ENCODE results near the gene SF3B2.
"Not testable (repeated sequence)": the region's sequence is repeated elsewhere in the genome, so short reads cannot be mapped to it uniquely, and the experiment has no call there.

The SF3B2 gene, protein sequence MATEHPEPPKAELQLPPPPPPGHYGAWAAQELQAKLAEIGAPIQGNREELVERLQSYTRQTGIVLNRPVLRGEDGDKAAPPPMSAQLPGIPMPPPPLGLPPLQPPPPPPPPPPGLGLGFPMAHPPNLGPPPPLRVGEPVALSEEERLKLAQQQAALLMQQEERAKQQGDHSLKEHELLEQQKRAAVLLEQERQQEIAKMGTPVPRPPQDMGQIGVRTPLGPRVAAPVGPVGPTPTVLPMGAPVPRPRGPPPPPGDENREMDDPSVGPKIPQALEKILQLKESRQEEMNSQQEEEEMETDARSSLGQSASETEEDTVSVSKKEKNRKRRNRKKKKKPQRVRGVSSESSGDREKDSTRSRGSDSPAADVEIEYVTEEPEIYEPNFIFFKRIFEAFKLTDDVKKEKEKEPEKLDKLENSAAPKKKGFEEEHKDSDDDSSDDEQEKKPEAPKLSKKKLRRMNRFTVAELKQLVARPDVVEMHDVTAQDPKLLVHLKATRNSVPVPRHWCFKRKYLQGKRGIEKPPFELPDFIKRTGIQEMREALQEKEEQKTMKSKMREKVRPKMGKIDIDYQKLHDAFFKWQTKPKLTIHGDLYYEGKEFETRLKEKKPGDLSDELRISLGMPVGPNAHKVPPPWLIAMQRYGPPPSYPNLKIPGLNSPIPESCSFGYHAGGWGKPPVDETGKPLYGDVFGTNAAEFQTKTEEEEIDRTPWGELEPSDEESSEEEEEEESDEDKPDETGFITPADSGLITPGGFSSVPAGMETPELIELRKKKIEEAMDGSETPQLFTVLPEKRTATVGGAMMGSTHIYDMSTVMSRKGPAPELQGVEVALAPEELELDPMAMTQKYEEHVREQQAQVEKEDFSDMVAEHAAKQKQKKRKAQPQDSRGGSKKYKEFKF

DNA sequence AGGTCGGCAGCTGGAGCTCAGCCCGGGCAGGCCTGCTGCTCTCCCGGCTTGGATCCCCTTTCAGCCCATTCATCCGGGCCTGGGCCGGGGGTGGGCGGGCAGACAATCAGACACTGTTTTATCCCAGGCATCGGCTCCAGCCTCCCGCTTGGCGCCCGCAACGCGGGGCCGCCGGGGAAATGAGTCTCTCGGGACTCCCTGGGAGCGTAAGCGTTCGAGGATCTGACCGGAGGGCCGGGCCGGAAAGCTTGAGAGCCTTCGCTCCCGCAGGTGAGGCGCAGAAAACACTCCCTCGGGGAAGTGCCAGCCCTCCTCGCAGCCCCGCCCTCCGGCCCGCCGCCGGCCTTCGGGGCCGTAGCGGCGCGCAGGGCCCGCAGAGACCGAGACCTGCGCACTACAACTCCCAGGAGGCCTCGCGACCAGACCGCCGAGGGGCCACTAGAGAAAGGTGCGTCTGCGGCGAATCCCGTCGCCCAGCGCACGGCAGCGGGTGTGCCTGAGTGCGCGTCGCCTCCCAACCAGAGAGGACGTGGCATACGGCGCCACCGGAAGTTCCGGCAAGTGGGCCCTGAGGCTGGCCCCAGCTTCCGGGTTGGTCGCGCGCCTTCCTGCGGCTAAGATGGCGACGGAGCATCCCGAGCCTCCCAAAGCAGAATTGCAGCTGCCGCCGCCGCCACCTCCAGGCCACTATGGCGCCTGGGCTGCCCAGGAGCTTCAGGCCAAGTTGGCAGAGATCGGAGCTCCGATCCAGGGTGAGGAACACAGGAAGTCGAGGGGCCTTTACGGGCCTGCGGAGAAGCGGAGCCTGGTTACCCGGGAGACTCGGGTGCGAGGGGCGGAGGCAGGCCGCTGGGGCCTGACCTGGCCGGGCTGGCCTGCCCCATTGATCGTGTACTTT lies at the start of gene SF3B2:
TSS of gene SF3B2 (plus strand) at position 599 of the 898 bp plus-strand sequence. CDS start at position 620, 21 bp downstream.
- DNase-seq (ENCODE audit: low spot score) = peak; percentile 98

DNA sequence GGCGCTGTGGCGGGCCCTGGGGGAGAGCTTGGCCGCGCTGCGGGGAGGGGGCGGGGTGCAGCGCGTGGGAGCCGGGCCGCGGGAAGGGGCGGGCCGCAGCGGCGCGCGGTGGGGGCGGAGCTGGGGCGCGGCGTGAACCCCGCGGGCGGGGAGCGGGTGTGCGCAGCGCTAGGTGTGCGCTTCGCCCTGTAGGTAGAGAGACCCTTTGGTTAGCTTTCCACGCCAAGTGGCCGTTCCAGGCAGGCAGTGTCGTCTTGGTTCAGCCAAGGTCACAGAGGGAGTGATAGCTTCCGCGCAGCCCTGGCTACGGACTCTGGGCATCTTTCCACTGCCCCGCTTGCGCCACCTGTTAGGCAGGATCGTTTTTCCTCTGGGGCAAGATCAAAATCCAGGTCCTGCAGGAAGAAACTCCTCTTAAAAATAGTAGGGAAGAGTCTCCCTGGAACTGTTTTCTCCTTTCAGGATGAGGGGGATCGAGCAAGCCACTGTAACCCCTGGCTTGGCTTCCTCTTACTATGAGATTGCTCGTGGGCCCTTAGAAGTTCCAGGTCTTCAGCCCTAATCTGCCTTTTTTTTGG lies 49.4 kb upstream of the SF3B2 start:
- DNase-seq (ENCODE audit: low spot score) = no peak

DNA sequence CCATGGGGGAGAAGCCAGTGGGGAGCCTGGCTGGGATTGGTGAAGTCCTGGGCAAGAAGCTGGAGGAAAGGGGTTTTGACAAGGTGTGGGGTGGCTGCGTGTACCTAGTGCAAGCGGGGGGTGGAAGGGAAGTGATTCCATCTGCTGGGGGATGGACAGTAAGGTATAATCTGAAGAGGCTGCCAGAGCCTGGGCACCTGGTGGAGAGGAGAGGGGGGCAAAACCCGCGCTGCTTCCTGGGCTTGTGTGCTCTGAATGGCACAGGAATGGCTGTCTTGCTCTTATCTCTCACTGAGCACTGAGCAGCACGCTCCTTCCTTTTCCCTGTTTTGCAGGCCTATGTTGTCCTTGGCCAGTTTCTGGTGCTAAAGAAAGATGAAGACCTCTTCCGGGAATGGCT lies 48.9 kb upstream of the SF3B2 start:
- no peak for DNase-seq (ENCODE audit: low spot score)

DNA sequence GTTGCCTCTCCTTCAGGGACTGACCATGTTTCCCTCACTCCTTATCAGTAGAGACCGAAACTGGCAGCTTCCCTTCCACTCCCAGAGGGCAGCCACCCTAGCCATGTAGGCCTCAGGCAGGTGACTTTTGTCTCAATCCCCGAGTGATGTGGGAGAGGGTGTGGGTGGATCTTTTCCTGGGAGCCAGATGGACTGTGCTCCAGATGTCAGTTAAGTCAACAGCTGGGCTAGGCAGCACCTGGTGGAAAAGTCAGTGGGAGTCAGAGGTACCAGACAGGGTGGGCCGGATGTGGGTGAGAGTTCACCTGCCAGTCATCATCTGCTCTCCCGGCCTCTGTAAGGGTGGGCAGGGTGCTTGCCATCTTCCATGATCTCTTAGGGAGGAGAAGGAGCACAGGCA lies 48.0 kb upstream of the SF3B2 start:
- DNase-seq (ENCODE audit: low spot score) = no peak

DNA sequence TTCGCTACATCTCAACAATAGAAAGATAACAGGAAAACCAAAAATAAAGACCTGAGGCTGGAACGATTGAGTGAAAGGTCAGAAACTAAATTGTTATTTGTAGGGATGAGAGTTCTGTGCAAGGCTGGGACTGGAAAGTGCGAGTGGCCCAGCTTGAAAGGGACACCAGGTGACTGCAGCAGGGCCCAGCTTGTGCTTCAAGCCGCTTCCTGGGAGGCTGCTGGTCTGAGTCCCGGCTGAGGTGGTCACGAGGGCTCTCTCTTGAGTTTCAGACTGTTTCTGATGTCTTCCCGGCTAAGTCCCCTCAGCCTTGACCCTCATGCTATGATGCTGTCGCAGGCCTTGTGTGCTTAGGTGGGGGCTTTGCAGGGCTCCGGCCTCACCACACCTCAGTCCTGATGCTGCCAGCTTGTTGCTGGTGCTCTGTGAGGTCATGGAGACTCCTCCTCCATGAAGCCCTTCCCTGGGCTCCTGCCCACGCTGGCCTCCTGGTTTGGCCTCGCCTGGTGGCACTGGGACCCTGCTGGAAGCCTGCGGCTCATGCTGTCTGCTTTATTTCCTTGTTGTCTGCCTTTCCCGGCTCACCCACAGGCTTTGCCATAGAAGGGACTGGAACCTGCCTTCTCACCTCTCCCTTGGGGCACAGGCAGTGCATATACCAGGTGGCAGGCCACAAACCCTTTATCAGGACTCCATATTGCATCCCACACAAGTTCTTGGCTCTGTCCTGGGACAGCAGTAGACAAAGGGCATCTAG lies 45.9 kb upstream of the SF3B2 start:
- no peak for DNase-seq (ENCODE audit: low spot score)

DNA sequence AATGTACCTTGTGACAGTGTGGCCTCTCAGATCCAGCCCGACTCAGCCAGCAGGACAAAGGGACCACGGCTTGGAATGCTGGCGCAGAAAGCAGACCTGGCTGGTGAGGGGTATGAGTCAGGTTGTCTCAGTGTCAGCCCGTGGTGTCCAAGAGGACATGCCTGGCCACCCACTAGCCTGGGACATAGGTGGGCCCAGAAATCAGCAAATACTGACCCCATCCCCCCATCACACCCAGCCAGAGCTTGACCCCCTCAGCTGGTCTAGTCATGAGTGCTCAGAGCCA lies 45.3 kb upstream of the SF3B2 start:
- DNase-seq (ENCODE audit: low spot score) = no peak

DNA sequence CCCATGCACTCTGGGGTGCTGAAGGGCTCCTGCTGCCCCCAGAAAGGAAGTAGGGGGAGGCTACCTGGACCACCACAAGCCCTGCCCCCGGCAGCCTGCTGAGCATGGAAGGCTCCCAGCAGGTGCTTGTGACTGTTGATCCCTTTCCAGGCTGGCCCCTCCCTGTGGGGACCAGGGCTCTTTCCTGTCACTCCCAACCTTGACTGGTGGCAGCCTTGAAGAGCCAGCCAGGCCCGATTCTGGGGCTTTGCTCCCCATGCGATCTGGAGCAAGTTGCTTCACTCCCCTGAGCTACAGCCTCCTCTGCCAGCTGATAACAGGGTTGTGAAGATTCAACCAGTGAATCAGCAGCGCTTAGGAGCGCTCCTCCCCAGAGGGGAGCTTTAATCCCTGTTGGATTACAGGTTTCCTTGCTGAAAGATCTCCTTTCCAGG lies 44.9 kb upstream of the SF3B2 start:
- no peak for DNase-seq (ENCODE audit: low spot score)

DNA sequence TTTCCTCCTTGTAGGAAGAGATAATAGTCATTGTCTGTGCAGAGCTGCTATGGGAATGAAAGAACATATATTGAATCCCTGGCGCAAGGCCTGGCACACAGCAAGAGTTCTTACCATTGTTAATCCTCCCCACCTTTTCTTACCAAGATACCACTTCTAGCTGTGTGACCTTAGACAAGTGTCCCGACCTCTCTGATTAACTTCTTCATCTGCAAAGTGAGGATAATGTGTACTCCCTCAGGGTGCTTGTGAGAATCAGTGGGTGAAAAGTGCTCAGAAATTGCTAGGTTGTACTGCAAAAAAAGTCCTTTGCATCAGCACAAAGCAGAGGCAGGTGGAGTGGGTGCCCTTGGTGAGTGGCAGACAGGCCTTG lies 44.1 kb upstream of the SF3B2 start:
- no peak for DNase-seq (ENCODE audit: low spot score)

DNA sequence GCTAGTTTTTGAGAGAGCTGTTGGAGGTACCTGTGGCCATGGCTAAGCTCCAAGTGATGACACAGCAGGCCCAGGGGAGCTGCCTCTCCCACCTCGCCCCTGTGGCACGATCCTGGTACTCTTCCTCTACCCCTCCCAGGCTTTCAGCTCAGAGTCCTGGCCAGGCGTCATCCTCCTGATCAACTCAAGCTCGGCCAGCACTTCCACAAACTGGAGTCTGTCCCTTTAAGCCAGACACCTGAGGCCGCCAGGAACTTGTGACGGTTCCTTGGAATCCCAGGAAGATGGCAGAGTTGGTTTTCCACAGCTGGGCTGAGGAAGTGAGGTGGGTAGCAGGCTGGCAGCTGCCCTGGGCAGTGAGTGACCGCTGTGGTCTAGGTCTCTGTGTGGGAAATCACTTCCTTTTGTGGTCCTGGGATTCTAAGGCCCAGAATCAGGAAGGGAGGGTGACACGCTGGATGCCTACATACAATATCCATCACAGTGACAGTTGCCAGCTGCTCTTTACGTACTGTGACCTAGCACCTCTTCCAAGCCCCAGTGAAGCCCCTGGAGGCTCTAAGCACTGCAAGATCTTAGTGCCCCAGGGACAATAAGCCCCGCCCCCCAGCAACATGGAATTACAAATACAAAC lies 43.6 kb upstream of the SF3B2 start:
- DNase-seq (ENCODE audit: low spot score) = no peak

DNA sequence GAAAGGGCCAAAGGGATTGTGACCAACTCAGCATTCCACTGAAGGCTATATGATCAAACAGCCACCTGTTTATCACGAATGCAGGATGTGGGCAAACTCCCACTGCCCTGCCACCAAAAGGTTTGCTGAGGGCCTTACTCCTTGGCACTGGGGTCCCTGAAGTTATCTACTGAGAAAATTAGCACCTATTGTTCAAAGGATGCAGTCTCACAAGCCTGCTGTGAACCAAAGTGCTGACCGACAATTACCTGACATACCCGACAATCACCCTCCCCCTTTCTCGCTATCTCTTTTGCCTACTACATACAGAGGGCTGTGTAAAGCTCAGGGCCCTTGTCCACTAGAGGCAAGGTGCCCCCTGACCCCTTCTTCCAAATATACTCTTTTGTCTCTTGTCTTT lies 42.1 kb upstream of the SF3B2 start:
- not testable (repeated sequence) for DNase-seq (ENCODE audit: low spot score)

DNA sequence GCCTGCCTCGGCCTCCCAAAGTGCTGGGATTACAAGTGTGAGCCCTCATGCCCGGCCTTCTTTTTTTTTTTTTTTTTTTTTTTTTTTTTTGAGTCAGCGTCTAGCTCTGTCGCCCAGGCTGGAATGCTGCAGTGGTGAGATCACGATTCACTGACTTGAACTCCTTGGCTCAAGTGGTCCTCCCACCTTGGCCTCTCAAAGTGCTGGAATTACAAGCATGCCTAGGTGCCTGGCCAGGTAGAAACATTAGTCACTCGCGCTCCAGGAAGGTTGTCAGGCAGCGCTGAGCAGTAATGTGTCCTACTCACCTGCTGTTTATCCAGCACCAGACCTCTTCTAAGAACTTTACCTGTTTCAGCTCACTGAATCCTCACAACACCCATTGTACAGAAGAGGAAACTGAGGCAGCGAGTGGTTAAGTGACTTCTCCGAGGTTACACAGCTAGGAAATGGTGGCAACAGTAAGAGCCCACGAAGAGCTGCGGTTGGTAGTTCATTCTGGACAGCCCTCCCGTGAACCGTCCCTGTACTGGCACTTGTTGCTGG lies 40.9 kb upstream of the SF3B2 start:
- no peak for DNase-seq (ENCODE audit: low spot score)

DNA sequence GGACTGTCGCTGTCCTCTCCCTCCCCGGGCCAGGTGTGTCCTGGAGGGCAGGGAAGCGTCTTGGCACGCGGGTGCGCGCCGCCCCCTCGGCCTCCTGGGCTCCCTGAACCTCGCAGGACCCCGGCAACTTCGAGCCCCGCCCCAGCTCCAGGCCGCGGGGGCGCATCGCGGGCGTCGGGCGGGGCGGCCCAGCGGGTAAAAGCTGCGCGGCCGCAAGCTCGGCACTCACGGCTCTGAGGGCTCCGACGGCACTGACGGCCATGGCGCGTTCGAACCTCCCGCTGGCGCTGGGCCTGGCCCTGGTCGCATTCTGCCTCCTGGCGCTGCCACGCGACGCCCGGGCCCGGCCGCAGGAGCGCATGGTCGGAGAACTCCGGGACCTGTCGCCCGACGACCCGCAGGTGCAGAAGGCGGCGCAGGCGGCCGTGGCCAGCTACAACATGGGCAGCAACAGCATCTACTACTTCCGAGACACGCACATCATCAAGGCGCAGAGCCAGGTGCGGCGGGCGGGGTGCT lies 40.3 kb upstream of the SF3B2 start, which contains the start of gene CST6:
TSS of gene CST6 (plus strand) at position 224 of the 519 bp plus-strand sequence. CDS start at position 261, 37 bp downstream.
- DNase-seq (ENCODE audit: low spot score) = no peak

DNA sequence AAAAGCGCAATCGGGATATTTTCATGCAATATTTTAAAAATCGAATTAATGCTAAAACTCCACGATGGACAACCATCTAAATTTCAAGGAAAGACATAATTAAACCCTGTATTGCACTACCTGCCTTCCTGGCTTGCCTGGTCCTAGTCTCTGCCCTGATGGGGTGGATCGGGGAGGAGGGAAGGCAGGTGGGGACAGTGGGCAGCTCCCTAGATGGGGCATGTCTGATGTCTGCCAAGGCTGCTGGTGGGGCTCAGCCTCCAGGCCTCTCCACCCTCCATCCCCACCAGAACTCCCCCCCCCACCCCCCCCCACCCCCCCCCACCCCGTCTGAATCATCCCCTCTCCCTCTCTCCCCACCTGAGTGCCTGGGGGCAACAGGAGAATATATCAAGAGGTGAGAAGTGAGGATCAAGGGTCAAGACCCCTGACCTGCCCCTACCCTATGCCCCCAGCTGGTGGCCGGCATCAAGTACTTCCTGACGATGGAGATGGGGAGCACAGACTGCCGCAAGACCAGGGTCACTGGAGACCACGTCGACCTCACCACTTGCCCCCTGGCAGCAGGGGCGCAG lies 39.7 kb upstream of the SF3B2 start:
- DNase-seq (ENCODE audit: low spot score) = no peak

DNA sequence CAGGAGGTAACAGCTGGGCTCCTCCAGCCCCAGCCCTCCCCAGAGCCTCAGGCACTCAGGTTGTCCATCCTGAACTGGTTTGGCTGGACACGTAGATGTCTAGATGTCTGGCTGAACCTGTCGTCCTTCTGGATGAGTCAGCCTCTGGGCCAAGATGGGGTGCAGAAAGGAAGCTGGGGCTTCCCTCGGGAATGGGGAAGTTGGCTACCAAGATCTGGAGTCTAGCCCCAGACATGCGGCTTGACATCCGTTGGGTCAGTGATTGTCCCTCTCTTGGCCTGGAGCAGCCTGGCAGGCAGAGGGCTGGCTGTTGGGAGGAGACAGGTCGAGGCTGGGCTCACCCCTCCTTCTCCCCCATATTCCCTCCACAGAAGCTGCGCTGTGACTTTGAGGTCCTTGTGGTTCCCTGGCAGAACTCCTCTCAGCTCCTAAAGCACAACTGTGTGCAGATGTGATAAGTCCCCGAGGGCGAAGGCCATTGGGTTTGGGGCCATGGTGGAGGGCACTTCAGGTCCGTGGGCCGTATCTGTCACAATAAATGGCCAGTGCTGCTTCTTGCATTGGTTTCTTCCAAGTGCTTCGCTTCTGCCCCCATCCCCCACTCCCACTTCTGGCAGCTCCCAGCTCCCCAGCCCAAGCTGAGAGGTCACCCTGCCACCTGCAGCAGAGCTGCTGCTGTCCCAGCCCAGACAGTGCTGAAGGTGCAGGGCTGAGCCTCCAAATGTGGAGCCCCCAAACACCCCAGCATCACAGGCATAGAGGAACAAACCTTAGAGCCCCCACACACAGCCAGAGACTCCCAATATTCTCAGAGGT lies 39.0 kb upstream of the SF3B2 start:
- no peak for DNase-seq (ENCODE audit: low spot score)

DNA sequence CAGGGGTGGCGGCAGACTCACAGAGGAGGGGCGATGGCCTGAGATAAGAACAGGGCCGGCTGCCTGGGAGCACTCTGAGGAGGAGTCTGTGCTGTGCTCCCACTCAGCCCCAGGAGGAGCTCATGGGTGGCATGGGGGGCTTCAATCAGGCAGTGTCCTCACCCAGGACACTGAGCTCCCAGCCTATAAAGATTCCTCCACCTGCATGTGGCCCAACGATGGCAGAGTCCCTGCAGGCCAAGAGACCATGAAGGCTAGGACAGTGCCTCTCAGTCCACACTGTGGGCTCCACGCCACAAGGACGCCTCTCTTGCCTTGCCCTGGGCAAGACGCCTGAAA lies 38.4 kb upstream of the SF3B2 start:
- DNase-seq (ENCODE audit: low spot score) = no peak

DNA sequence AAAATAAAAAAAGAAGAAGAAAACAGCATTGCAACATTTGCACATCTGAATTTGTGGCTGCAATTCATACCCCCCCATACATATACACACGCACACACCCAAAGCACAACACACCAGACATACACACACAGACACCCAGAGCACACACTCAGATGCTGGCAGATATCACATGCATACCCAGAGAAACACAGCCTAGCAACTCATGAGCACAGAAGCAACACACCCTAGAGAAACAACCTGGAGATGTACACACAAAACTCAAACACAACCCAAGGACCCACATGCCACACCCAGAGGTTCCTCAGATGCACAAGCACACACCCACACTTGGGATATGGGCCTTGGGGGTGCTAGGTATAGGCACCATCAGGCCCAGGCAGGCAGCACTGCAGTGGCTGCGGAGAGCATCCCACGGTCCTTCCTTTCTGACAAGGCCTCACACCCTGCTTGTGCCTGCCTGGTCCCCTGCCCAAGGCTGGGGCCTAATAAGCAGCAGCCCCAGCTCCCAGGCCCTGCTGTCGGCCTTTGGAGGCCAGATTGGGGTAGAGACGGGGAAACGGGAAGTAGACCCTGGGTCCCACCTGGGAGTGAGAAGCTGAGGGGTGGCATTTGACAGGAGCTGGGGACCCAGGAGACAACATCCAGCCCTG lies 37.2 kb upstream of the SF3B2 start:
- no peak for DNase-seq (ENCODE audit: low spot score)

DNA sequence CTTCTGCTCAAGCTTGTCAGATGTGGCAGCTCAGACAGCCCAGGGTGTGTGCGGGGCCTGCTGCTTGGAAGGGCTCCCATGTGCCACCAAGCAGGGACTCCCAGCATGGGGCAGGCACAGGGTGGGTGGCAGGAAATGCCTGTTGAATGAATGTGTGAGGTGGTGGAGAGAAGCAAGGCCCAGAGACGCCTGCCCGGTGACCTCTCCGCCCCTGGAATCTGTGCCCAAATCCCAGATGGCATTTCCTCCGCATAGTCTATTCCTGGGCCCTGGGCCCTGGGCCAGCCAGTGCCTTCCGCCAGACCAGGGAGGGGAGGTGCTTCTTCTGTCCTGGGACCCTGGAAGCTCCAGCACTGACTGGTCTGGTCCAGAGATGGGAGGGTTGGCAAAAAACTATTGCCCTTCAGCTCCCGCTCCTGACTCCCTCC lies 36.7 kb upstream of the SF3B2 start:
- DNase-seq (ENCODE audit: low spot score) = no peak

All from left forelimb (tissue), 1 donor.